Neural cell (in vitro differentiated cells): ENCODE data around the gene ADGRB2. TPM values are rescaled to one million over a fixed set of nuclear protein-coding genes. Genes with fewer than 3 reads are reported as not detected.

Source experiments
- H2AFZ ChIP-seq: fragments of 200-600, 300-800 bp; sonication (generic), shearing (Covaris generic); 2 replicates; pipeline ENCODE4 v1.6.0; 2014; ENCODE audit warnings: low read depth, mild to moderate bottlenecking, antibody characterized with exemption, low read length, moderate library complexity
- H3F3A ChIP-seq: fragments of 200-600 bp; shearing (Covaris generic); 2 replicates; pipeline ENCODE4 v1.6.1; 2016; ENCODE audit warnings: mild to moderate bottlenecking, moderate library complexity, mixed read lengths, antibody characterized with exemption, low read length; ENCODE audit not compliant: insufficient read depth, poor library complexity, severe bottlenecking
- H3K27ac ChIP-seq: fragments of 200-600, 300-800 bp; sonication (generic), shearing (Covaris generic); 2 replicates; pipeline ENCODE4 v1.5.1; 2014; ENCODE audit warnings: mild to moderate bottlenecking, low read length, moderate library complexity
- H3K27me3 ChIP-seq: fragments of 300-800, 200-600 bp; sonication (generic), shearing (Covaris generic); 2 replicates; pipeline ENCODE4 v1.6.0; 2014; ENCODE audit warnings: mild to moderate bottlenecking, low read depth, low read length, moderate library complexity; ENCODE audit not compliant: insufficient read depth
- H3K36me3 ChIP-seq: fragments of 300-800, 200-600 bp; sonication (generic), shearing (Covaris generic); 2 replicates; pipeline ENCODE4 v1.5.1; 2014; ENCODE audit warnings: mild to moderate bottlenecking, antibody characterized with exemption, low read length, moderate library complexity; ENCODE audit not compliant: insufficient read depth
- H3K4me2 ChIP-seq: fragments of 300-800, 200-600 bp; sonication (generic), shearing (Covaris generic); 2 replicates; pipeline ENCODE4 v1.6.0; 2014; ENCODE audit warnings: mild to moderate bottlenecking, low read length
- H3K4me3 ChIP-seq: fragments of 300-800, 200-600 bp; sonication (generic), shearing (Covaris generic); 2 replicates; pipeline ENCODE4 v1.5.1; 2014; ENCODE audit warnings: mild to moderate bottlenecking, low read length, moderate library complexity
- H3K79me2 ChIP-seq: fragments of 200-600 bp; shearing (Covaris generic); replicated peaks from 2 replicates; pipeline ENCODE4 v1.6.0; 2014; ENCODE audit warnings: mild to moderate bottlenecking, low read length, moderate library complexity; ENCODE audit not compliant: insufficient read depth
- H3K9ac ChIP-seq: fragments of 300-800, 200-600 bp; sonication (generic), shearing (Covaris generic); 2 replicates; pipeline ENCODE4 v1.6.1; 2016; ENCODE audit warnings: mild to moderate bottlenecking, low read length, mixed read lengths
- H3K9me2 ChIP-seq: fragments of 200-600 bp; shearing (Covaris generic); 2 replicates; pipeline ENCODE4 v1.6.1; 2016; ENCODE audit warnings: mild to moderate bottlenecking, low read length, mixed read lengths; ENCODE audit not compliant: insufficient read depth
- H3K9me3 ChIP-seq: fragments of 200-600, 300-800 bp; sonication (generic), shearing (Covaris generic); 2 replicates; pipeline ENCODE4 v1.6.1; 2016; ENCODE audit warnings: mild to moderate bottlenecking, mixed run types, low read length, moderate library complexity, mixed read lengths
- H4K20me1 ChIP-seq: fragments of 200-600 bp; shearing (Covaris generic); 2 replicates; pipeline ENCODE4 v1.6.1; 2016; ENCODE audit warnings: mild to moderate bottlenecking, mixed run types; ENCODE audit not compliant: insufficient read depth
- CTCF ChIP-seq: fragments of 450-650 bp; IDR thresholded peaks from 2 replicates; pipeline ENCODE4 v1.5.1; 2014; ENCODE audit warnings: antibody characterized with exemption, mild to moderate bottlenecking, moderate library complexity; ENCODE audit not compliant: poor library complexity, severe bottlenecking
- EP300 ChIP-seq: fragments of 450-650 bp; conservative IDR thresholded peaks from 2 replicates; pipeline ENCODE4 v1.6.1; 2014; ENCODE audit warnings: antibody characterized with exemption, mild to moderate bottlenecking, moderate library complexity; ENCODE audit not compliant: poor library complexity, severe bottlenecking
- EZH2 ChIP-seq: fragments of 200-600, 300-800 bp; shearing (Covaris generic), sonication (generic); IDR thresholded peaks from 2 replicates; pipeline ENCODE4 v1.6.1; 2014; ENCODE audit warnings: antibody characterized with exemption, low read length, borderline replicate concordance, mild to moderate bottlenecking; ENCODE audit not compliant: insufficient read depth, poor library complexity, severe bottlenecking
- MXI1 ChIP-seq: fragments of 450-650 bp; conservative IDR thresholded peaks from 2 replicates; pipeline ENCODE4 v1.6.1; 2014; ENCODE audit warnings: antibody characterized with exemption, mild to moderate bottlenecking; ENCODE audit not compliant: poor library complexity, severe bottlenecking
- POLR2AphosphoS5 ChIP-seq: IDR thresholded peaks from 2 replicates; pipeline ENCODE4 v1.6.1; 2012
- TAF1 ChIP-seq: IDR thresholded peaks from 2 replicates; pipeline ENCODE4 v1.6.1; 2012; ENCODE audit warnings: low read depth
- polyA plus RNA-seq: library from polyadenylated mRNA; depleted of rRNA; stranded (reverse); fragments of >200 nt; gene quantifications from 2 replicates; pipeline ENCODE4 v1.2.3, GENCODE V29; 2014
- TF ChIP-seq, protein P1 (sequence below): IDR thresholded peaks from 2 replicates; pipeline ENCODE4 v1.6.1; 2012; ENCODE audit warnings: borderline replicate concordance

The ADGRB2 gene
- polyA plus RNA-seq, 1 donor from 2014 or later, result 45.0 TPM

DNA sequence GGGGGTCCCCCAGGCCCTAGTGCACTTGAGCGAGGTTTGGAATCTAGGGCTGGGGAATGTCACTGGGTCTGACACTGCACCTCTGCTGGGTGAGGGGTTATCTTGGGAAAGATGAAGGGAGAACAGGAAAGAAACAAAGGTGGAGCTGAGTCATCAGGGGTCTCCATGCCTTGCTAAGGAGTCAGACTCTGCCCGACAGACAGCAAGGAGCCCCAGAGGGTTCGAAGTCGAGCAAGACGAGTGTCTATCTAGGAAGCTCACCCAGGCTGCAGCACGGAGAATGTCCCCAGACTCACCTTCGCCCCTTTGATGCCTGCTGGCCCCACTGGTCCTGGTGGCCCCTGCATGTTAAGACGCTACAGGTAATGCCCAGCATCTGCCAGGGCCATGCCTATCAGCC lies 78.3 kb downstream of the ADGRB2 start:
- H3F3A ChIP-seq, result no peaks in the 10 kb centered on the region
- no peaks in the 10 kb centered on the region for H3K9me2 ChIP-seq
- no peak overlapping the region for H3K4me2 ChIP-seq
- no peaks in the 10 kb centered on the region for H3K36me3 ChIP-seq
- H3K79me2 ChIP-seq, result no peaks in the 10 kb centered on the region
- no peak for TF ChIP-seq CTCF
- no peak for TF ChIP-seq MXI1
- no peak for TF ChIP-seq EP300
- no peak for TF ChIP-seq EZH2
- no peak for TF ChIP-seq POLR2AphosphoS5
- TF ChIP-seq TAF1, result no peak
- H4K20me1 ChIP-seq, result no peaks in the 10 kb centered on the region
- no peaks in the 10 kb centered on the region for H3K9me3 ChIP-seq
- H3K4me3 ChIP-seq, result no peak overlapping the region
- no peak overlapping the region for H2AFZ ChIP-seq
- no peak overlapping the region for H3K27ac ChIP-seq
- H3K9ac ChIP-seq, result no peak overlapping the region
- no peaks in the 10 kb centered on the region for H3K27me3 ChIP-seq

DNA sequence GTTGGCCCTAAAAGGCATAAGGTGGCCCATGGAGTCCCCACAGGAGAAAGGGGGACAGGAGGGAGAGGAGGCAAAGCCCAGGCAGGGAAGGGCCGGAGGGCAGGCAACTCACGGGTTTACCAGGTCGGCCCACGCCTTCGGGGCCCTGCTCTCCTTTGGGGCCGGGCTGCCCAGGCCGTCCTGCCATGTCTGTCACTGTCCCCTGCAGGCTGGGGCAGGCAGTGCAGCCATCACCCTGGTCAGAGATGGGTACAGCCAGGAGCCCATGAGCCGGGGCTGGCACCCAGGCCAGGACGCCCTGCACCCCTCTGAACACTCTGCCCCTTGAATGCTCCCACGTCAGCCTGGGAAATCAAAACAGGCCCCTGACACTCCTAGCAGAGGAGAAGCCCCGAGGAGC lies 80.1 kb downstream of the ADGRB2 start:
- TF ChIP-seq TAF1, result no peak
- no peak for TF ChIP-seq CTCF
- TF ChIP-seq POLR2AphosphoS5, result no peak
- no peak for TF ChIP-seq EP300
- no peak for TF ChIP-seq EZH2
- H3K36me3 ChIP-seq, result no peaks in the 10 kb centered on the region
- no peaks in the 10 kb centered on the region for H3K9me2 ChIP-seq
- no peak overlapping the region for H3K27ac ChIP-seq
- H4K20me1 ChIP-seq, result no peaks in the 10 kb centered on the region
- H3K79me2 ChIP-seq, result no peaks in the 10 kb centered on the region
- no peak overlapping the region for H2AFZ ChIP-seq
- no peaks in the 10 kb centered on the region for H3K9me3 ChIP-seq
- H3K27me3 ChIP-seq, result no peaks in the 10 kb centered on the region
- H3K4me3 ChIP-seq, result no peak overlapping the region
- no peaks in the 10 kb centered on the region for H3F3A ChIP-seq
- no peak overlapping the region for H3K9ac ChIP-seq
- H3K4me2 ChIP-seq, result no peak overlapping the region

DNA sequence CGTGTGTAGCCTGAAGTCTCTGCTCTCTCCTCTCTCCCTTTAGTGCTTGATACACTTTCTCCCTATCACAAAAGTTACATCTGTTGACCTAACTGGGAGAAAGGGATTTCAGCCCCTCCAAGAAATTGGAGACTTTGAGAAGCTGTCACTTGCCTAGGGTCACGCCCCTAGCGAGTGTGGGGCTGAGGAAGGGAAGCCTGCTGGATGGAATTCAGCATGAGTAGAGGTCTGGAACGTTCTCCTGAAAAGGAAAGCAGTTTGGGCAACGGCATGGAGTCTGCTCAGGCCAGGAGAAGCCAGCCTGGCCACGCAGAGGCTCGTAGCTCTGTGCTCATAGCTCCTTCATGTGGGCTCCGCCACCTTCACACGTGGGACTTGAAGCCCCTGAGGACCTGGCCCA lies 82.7 kb downstream of the ADGRB2 start:
- H3K4me3 ChIP-seq, result no peak overlapping the region
- H3K27ac ChIP-seq, result no peak overlapping the region
- TF ChIP-seq, protein P1, sequence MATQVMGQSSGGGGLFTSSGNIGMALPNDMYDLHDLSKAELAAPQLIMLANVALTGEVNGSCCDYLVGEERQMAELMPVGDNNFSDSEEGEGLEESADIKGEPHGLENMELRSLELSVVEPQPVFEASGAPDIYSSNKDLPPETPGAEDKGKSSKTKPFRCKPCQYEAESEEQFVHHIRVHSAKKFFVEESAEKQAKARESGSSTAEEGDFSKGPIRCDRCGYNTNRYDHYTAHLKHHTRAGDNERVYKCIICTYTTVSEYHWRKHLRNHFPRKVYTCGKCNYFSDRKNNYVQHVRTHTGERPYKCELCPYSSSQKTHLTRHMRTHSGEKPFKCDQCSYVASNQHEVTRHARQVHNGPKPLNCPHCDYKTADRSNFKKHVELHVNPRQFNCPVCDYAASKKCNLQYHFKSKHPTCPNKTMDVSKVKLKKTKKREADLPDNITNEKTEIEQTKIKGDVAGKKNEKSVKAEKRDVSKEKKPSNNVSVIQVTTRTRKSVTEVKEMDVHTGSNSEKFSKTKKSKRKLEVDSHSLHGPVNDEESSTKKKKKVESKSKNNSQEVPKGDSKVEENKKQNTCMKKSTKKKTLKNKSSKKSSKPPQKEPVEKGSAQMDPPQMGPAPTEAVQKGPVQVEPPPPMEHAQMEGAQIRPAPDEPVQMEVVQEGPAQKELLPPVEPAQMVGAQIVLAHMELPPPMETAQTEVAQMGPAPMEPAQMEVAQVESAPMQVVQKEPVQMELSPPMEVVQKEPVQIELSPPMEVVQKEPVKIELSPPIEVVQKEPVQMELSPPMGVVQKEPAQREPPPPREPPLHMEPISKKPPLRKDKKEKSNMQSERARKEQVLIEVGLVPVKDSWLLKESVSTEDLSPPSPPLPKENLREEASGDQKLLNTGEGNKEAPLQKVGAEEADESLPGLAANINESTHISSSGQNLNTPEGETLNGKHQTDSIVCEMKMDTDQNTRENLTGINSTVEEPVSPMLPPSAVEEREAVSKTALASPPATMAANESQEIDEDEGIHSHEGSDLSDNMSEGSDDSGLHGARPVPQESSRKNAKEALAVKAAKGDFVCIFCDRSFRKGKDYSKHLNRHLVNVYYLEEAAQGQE, result no peak
- TF ChIP-seq CTCF, result no peak
- H3K27me3 ChIP-seq, result no peaks in the 10 kb centered on the region
- no peaks in the 10 kb centered on the region for H3K9me3 ChIP-seq
- no peak overlapping the region for H3K4me2 ChIP-seq
- no peak overlapping the region for H2AFZ ChIP-seq
- H3K9me2 ChIP-seq, result no peaks in the 10 kb centered on the region
- H3K9ac ChIP-seq, result no peak overlapping the region
- H3F3A ChIP-seq, result no peaks in the 10 kb centered on the region
- no peaks in the 10 kb centered on the region for H4K20me1 ChIP-seq
- no peaks in the 10 kb centered on the region for H3K36me3 ChIP-seq
- no peaks in the 10 kb centered on the region for H3K79me2 ChIP-seq
